Pancreas (tissue), 10 donors: ENCODE data around the gene TRAF3. TPM values are rescaled to one million over a fixed set of nuclear protein-coding genes. Genes with fewer than 3 reads are reported as not detected.
A peak's percentile ranks its signal among the peaks of the same experiment; 100 is the strongest.

Experiments
- ATAC-seq, 4 donors: fragments of 200-7000 bp; cut with Tn5 transposase; one replicate each; pipeline versions ENCODE4 v1.8.0 to v1.9.1; 2020; ENCODE audit warnings: mild to moderate bottlenecking in 4 of 4, moderate library complexity in 4 of 4
- DNase-seq, 6 donors: peaks; one replicate each; pipeline ENCODE4 v3.0.0-alpha.2; 2020
- FAIRE-seq: peaks from 2 replicates; lab custom pipeline; 2012; peaks lifted over from hg19 to GRCh38; lab: Jason Lieb, UNC
- H3K27ac ChIP-seq, 4 donors: fragments of 200-600 bp; sonication (generic); 1 replicate in 3 of 4; 2 replicates in 1 of 4; pipeline versions ENCODE4 v1.5.0 to v1.8.0; 2020
- H3K27me3 ChIP-seq, 4 donors: fragments of 200-600 bp; one replicate each; pipeline ENCODE4 v1.8.0; 2021
- H3K36me3 ChIP-seq, 3 donors: fragments of 200-600 bp; sonication (generic) in 1 of 3; one replicate each; pipeline versions ENCODE4 v1.5.0 to v1.8.0; 2020 to 2021
- H3K4me1 ChIP-seq, 3 donors: fragments of 200-600 bp; one replicate each; pipeline ENCODE4 v1.8.0; 2021
- H3K4me3 ChIP-seq, 4 donors: fragments of 200-600 bp; sonication (generic) in 2 of 4; one replicate each; pipeline versions ENCODE4 v1.5.0 to v1.8.0; 2020 to 2021
- H3K9me3 ChIP-seq, 4 donors: fragments of 200-600 bp; one replicate each; pipeline ENCODE4 v1.8.0; 2021
- CTCF ChIP-seq, 4 donors: fragments of 200-600 bp; sonication (generic) in 3 of 4; IDR thresholded peaks; one replicate each; pipeline versions ENCODE4 v1.5.0 to v1.8.0; 2021; ENCODE audit warnings: antibody characterized with exemption in 4 of 4
- WGBS, 2 donors: extraction: QIAGEN DNeasy Blood & Tissue Kit; methylation state at CpG; one replicate each; pipeline ENCODE4 v1.1.7; 2013; 5-methylcytosine and 5-hydroxymethylcytosine counted together
- intact Hi-C, 3 donors: fragments of 100-400 bp; cut with DNase I; formaldehyde crosslinking; loops; one replicate each; pipeline versions ENCODE4 v1.11.1 to v1.14.2; 2022
- polyA plus RNA-seq, 2 donors: library from polyadenylated mRNA; stranded (reverse); fragments of 200-250 nt; gene quantifications; one replicate each; pipeline ENCODE4 v1.2.3, GENCODE V29; 2013
- total RNA-seq, 6 donors: library from RNA; stranded (reverse); fragmentation: NEBNext Ultra II Directional in 4 of 6; extraction: Animal tissue kit (Norgen Biotek cat#: 25700) in 4 of 6; gene quantifications; one replicate each; pipeline versions ENCODE4 v1.2.1 to v1.2.4, GENCODE V29; 2021 to 2023
- donor health status: healthy with polysubstance abuse.
- donor health status: DM: no; HTN: no; CAD: no; lungs with moderate emphysema.
- donor health status: DM: no; HTN: no; CAD: no.
- donor health status: control.
- donor health status: control.
- donor health status: Bipolar disorder and iron deficiency.
- donor health status: DM: yes; HTN: yes; CAD: no.
- donor health status: DM: no; HTN: no; CAD: no.
- donor health status: DM: no; HTN: no; CAD: no.
- donor health status: DM: yes; HTN: yes; CAD: no.

Gene TRAF3
- total and polyA plus RNA-seq, 8 donors: 3.6 to 14.7 (median 6.1) TPM

- no peaks in the 10 kb centered on the region for H3K9me3 ChIP-seq
- no peak for FAIRE-seq
- H3K27ac ChIP-seq: peak overlapping the region in 2 of 4 donors; percentile 58 to 68
- no peak for TF ChIP-seq CTCF (IDR thresholded peaks at IDR 0.05)
- ATAC-seq: peak in 3 of 4 donors; percentile 21 to 58 (median 44)
- no peaks in the 10 kb centered on the region for H3K27me3 ChIP-seq
- no peak for DNase-seq
- no peak overlapping the region for H3K4me3 ChIP-seq
- intact Hi-C loops: no loop called here
- WGBS, 2 donors: 65 to 69% methylated on average over 10 of the region's 10 CpGs
- no peaks in the 10 kb centered on the region for H3K36me3 ChIP-seq
- H3K4me1 ChIP-seq: peaks cover 0 to 5% (median 0%) of the 10 kb centered on the region in 3 donors
Observed at GRCh38 chr14:102817942-102818940, 41.0 kb downstream of the TRAF3 start.

- no peaks in the 10 kb centered on the region for H3K9me3 ChIP-seq
- TF ChIP-seq CTCF (IDR thresholded peaks at IDR 0.05): no peak
- no peaks in the 10 kb centered on the region for H3K36me3 ChIP-seq
- intact Hi-C loops: no loop called here
- FAIRE-seq (no peak), DNase-seq (no peak), ATAC-seq (peak in 3 of 4 donors; percentile 71 to 77 (median 76))
- H3K27ac ChIP-seq: peak overlapping the region in 3 of 4 donors; percentile 7 to 68 (median 58)
- H3K27me3 ChIP-seq: no peaks in the 10 kb centered on the region
- no peak overlapping the region for H3K4me3 ChIP-seq
- H3K4me1 ChIP-seq: peaks cover 0 to 5% (median 0%) of the 10 kb centered on the region in 3 donors
- 64% methylated on average over 9 of the region's 9 CpGs for WGBS, 2 donors
Observed at GRCh38 chr14:102819176-102819628, 42.0 kb downstream of the TRAF3 start.

GRCh38 chr14:102819747-102820330 is 42.6 kb downstream of the TRAF3 start:
- ATAC-seq: no peak
- Histone ChIP-seq H3K27ac (peak overlapping the region in 2 of 4 donors; percentile 58 to 68), H3K9me3 (no peaks in the 10 kb centered on the region), H3K36me3 (no peaks in the 10 kb centered on the region), H3K4me3 (no peak overlapping the region), H3K27me3 (no peaks in the 10 kb centered on the region), H3K4me1 (peaks cover 0 to 5% (median 0%) of the 10 kb centered on the region in 3 donors)
- 89 to 91% methylated on average over 15 of the region's 15 CpGs for WGBS, 2 donors
- FAIRE-seq: no peak
- TF ChIP-seq CTCF (IDR thresholded peaks at IDR 0.05): no peak
- DNase-seq: no peak
- intact Hi-C loops: no loop called here

GRCh38 chr14:102821252-102821651 is 44.0 kb downstream of the TRAF3 start:
- no peak for TF ChIP-seq CTCF (IDR thresholded peaks at IDR 0.05)
- Histone ChIP-seq H3K4me3 (no peak overlapping the region), H3K27ac (no peak overlapping the region), H3K27me3 (no peaks in the 10 kb centered on the region), H3K4me1 (peaks cover 0 to 5% (median 0%) of the 10 kb centered on the region in 3 donors), H3K9me3 (no peaks in the 10 kb centered on the region), H3K36me3 (no peaks in the 10 kb centered on the region)
- DNase-seq (no peak), ATAC-seq (no peak), FAIRE-seq (no peak)
- WGBS, 2 donors: 84 to 85% methylated on average over 5 of the region's 5 CpGs
- intact Hi-C loops: no loop called here
